HEK293T (cell line): Measurements from ENCODE around the gene ACTR10.
A peak's percentile ranks its signal among the peaks of the same experiment; 100 is the strongest.
"Not testable (repeated sequence)": the region's sequence is repeated elsewhere in the genome, so short reads cannot be mapped to it uniquely, and the experiment has no call there.

ENCODE experiments used
- CTCF ChIA-PET: fragments of 350-600 bp; formaldehyde crosslinking; extraction: SDS; loops from one replicate; lab custom pipeline; 2021; ENCODE audit warnings: antibody characterized with exemption, inconsistent platforms; lab: Yijun Ruan, JAX
- POLR2A ChIA-PET: fragments of 350-600 bp; formaldehyde crosslinking; extraction: SDS; loops from one replicate; lab custom pipeline; 2020; ENCODE audit warnings: antibody characterized with exemption, inconsistent platforms; lab: Yijun Ruan, JAX
- DNase-seq: peaks from one replicate; pipeline ENCODE4 v3.0.0; 2012; ENCODE audit warnings: mixed read lengths; ENCODE audit errors: extremely low spot score
- ARNT ChIP-seq: fragments of 450-650 bp; IDR thresholded peaks from 2 replicates; pipeline ENCODE4 v1.6.1; 2017; ENCODE audit warnings: mild to moderate bottlenecking
- BHLHE40 ChIP-seq: fragments of 450-650 bp; IDR thresholded peaks from 2 replicates; pipeline ENCODE4 v1.6.1; 2016; ENCODE audit warnings: mild to moderate bottlenecking, moderate library complexity, borderline replicate concordance
- CTBP1 ChIP-seq: fragments of 450-650 bp; IDR thresholded peaks from 2 replicates; pipeline ENCODE4 v1.6.1; 2016; ENCODE audit warnings: borderline replicate concordance
- ELF4 ChIP-seq: fragments of 450-650 bp; IDR thresholded peaks from 2 replicates; pipeline ENCODE4 v1.6.1; 2017; ENCODE audit warnings: antibody characterized with exemption
- FOXA1 ChIP-seq: fragments of 450-650 bp; IDR thresholded peaks from 2 replicates; pipeline ENCODE4 v1.6.1; 2016; ENCODE audit warnings: mild to moderate bottlenecking
- FOXK2 ChIP-seq: fragments of 450-650 bp; IDR thresholded peaks from 2 replicates; pipeline ENCODE4 v1.6.1; 2016; ENCODE audit warnings: mild to moderate bottlenecking
- FOXM1 ChIP-seq: fragments of 450-650 bp; IDR thresholded peaks from 2 replicates; pipeline ENCODE4 v1.6.1; 2017; ENCODE audit warnings: mild to moderate bottlenecking, borderline replicate concordance
- HDGF ChIP-seq: fragments of 450-650 bp; IDR thresholded peaks from 2 replicates; pipeline ENCODE4 v1.6.1; 2017; ENCODE audit warnings: antibody characterized with exemption, borderline replicate concordance
- L3MBTL2 ChIP-seq: fragments of 450-650 bp; conservative IDR thresholded peaks from 2 replicates; pipeline ENCODE4 v1.6.1; 2016; ENCODE audit warnings: mild to moderate bottlenecking
- LEF1 ChIP-seq: fragments of 450-650 bp; IDR thresholded peaks from 2 replicates; pipeline ENCODE4 v1.6.1; 2017; ENCODE audit warnings: mild to moderate bottlenecking, borderline replicate concordance
- NFRKB ChIP-seq: fragments of 450-650 bp; IDR thresholded peaks from 2 replicates; pipeline ENCODE4 v1.6.1; 2016; ENCODE audit warnings: mild to moderate bottlenecking, moderate library complexity
- SP1 ChIP-seq: fragments of 450-650 bp; IDR thresholded peaks from 2 replicates; pipeline ENCODE4 v1.6.1; 2017
- SUZ12 ChIP-seq: fragments of 450-650 bp; IDR thresholded peaks from 2 replicates; pipeline ENCODE4 v1.6.1; 2016; ENCODE audit warnings: mild to moderate bottlenecking
- TARDBP ChIP-seq: fragments of 450-650 bp; IDR thresholded peaks from 2 replicates; pipeline ENCODE4 v1.6.1; 2016
- ZNF384 ChIP-seq: fragments of 450-650 bp; IDR thresholded peaks from 2 replicates; pipeline ENCODE4 v1.6.1; 2016
- TF ChIP-seq, protein P1 (sequence below): fragments of 450-650 bp; IDR thresholded peaks from 2 replicates; pipeline ENCODE4 v1.6.1; 2016

The ACTR10 gene

DNA sequence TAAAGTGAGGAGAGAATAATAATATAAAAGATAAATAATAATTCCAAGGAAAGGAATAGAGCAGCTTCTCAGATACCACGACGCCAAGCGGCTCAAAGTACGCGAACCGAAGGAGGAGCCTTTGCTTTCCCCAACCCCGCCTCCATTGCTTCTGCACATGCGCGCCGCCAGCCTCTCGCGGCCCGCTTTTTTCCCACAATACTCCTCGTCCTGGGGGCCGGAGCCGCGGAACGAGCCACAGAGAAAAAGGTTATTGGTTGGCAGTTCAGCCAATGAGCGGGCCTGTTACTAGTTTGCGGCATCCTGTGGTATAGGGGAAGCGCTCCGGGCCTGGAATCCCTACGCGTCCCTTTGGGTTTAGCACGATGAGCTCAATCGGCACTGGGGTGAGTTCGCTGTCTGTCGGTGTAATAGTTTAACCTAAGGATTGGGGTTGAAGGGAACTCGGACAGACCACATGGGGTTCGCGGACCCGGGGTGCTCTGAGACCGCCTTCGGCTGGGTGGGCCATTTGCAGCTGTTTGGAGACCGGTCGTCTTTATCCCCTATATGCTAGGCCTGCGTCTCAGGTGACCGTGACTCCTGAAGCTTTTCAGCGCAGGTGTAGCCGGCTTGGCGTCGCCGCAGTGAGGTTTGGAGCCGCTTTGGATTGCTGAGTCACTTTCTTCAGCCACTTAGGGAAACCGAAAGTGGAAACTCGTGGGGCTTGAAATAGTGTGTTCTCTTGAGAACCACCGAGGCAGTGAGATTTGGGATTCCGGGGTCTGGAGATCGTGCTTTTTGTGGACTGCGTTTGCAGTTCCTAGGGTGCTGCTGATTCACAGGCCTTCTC, 44.8 kb downstream of the ACTR10 start, which contains the start of gene PSMA3:
PSMA3 (plus strand) TSS at position 288 of the 832 bp plus-strand sequence; CDS start at position 366, 78 bp downstream.
- DNase-seq, result peak; percentile 94
- POLR2A ChIA-PET, result interaction anchor here (0.7 to 2.0 kb wide), 19 partner anchors 8 to 213 kb away, joined by 3 to 32 read pairs (median 3); partner anchors contain the start of genes ACTR10, ARID4A and TOMM20L
- CTCF ChIA-PET, result interaction anchor here (0.6 kb wide), 1 partner anchor 324 kb away, joined by 3 read pairs; no protein-coding TSS in a partner anchor
- TF ChIP-seq SUZ12 (no peak), FOXK2 (no peak), ELF4 (no peak), L3MBTL2 (no peak; the same call in 1 of the 2 replicates), FOXM1 (no peak), HDGF (no peak), TARDBP (no peak), SP1 (no peak), NFRKB (no peak), BHLHE40 (no peak), LEF1 (no peak), CTBP1 (no peak), ARNT (no peak), ZNF384 (no peak)
- TF ChIP-seq, protein P1, sequence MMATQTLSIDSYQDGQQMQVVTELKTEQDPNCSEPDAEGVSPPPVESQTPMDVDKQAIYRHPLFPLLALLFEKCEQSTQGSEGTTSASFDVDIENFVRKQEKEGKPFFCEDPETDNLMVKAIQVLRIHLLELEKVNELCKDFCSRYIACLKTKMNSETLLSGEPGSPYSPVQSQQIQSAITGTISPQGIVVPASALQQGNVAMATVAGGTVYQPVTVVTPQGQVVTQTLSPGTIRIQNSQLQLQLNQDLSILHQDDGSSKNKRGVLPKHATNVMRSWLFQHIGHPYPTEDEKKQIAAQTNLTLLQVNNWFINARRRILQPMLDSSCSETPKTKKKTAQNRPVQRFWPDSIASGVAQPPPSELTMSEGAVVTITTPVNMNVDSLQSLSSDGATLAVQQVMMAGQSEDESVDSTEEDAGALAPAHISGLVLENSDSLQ, result no peak

DNA sequence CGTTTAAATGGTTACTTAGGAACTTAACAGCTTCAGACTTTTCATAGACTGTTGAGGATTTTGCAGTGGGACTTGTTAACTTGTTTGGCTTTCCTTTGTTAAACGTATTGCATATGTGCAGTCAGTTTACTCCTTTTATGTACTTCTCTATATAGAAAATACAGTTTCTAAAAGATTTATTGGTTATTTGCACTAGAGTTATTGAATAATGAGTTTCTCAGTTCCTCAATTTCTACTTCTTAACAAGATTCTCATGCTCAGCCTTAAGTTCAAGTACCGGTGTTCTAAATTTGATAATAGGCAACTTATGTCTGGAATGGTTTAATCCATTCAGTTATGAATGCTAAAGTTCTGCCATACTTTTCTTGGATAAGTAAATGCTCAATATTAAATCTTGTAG, 45.6 kb downstream of the ACTR10 start:
- no peak for DNase-seq
- TF ChIP-seq ARNT (no peak), ZNF384 (no peak), BHLHE40 (no peak), SUZ12 (no peak), CTBP1 (no peak), TARDBP (no peak)
- CTCF ChIA-PET, result no interaction called here
- POLR2A ChIA-PET, result interaction anchor here (0.8 to 2.0 kb wide), 7 partner anchors 7 to 151 kb away, joined by 3 to 32 read pairs (median 5); partner anchors contain the start of genes ACTR10, ARID4A and TOMM20L

DNA sequence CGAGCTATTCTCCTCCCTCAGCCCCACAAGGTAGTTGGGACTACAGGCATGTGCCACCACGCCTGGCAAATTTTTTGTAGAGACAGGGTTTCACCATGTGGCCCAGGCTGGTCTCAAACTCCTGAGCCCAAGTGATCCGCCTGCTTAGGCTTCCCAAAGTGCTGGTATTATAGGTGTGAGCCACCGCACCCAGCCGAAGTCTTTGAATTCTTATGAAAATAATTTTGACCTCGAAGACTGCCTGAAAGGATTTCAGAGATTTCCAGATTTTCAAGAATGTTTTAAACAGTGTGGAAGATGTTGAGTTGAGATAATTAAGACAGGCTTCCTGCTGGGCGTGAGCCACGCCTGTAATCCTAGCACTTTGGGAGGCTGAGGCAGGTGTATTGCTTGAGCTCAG, 49.7 kb downstream of the ACTR10 start:
- ChIA-PET CTCF (no interaction called here), POLR2A (no interaction called here)
- DNase-seq, result no peak
- TF ChIP-seq BHLHE40 (no peak), FOXK2 (no peak), SP1 (no peak), ZNF384 (no peak), SUZ12 (no peak), FOXM1 (no peak), ELF4 (no peak), FOXA1 (no peak), LEF1 (no peak), HDGF (no peak), TARDBP (no peak), NFRKB (no peak), ARNT (no peak), CTBP1 (no peak), L3MBTL2 (no peak)
- TF ChIP-seq, protein P1, result no peak

DNA sequence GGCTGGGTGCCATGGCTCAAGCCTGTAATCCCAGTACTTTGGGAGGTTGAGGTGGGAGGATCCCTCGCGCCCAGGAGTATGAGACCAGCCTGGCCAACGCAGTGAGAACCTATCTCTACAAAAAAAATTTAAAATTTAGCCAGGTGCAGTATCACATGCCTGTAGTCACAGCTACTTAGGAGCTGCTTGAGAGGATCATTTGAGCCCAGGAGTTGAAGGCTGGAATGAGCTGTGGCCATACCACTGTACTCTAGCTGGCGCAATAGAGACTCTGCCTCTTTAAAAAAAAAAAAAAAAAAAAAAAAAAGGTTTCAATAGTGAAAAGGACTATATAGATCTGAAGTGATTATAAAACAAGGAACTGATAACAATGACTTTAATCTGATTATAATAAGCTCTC, 58.2 kb downstream of the ACTR10 start:
- DNase-seq, result no peak
- TF ChIP-seq ZNF384, result peak; percentile 74
- no peak for TF ChIP-seq BHLHE40
- POLR2A ChIA-PET, result interaction anchor here (1.4 kb wide), 1 partner anchor 14 kb away, joined by 4 read pairs; the partner anchor contains the start of gene PSMA3
- CTCF ChIA-PET, result no interaction called here

DNA sequence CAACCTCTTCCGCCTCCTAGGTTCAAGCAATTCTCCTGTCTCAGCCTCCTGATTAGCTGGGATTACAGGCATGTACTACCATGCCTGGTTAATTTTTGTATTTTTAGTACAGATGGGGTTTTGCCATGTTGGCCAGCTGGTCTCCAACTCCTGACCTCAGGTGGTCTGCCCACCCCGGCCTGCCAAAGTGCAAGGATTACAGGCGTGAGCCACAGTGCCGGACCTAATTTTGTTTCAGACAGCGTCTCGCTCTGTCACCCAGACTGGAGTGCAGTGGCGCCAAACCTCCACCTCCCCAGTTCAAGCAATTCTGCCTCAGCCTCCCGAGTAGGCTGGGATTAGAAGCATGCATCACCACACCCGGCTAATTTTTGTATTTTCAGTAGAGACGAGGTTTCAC, 62.1 kb downstream of the ACTR10 start:
- CTCF ChIA-PET, POLR2A ChIA-PET, DNase-seq: not testable (repeated sequence)

DNA sequence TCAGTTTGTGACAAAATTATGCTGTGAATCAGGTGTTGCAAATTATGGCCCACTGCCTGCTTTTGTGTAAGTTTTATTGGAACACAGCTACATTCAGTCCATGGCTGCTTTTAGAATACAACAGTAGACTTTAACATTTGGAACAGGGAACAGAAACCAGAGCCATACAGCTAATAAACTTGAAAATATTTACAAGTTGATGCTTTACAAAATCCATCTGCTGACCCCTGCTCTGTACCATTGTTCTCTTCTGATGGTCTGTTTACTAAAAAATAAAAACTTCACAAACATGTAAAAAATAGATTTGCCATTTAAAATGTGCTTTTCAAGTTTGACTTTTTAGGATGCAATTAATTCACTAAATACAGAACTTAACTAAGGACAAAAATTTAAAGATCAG, 65.5 kb downstream of the ACTR10 start:
- CTCF ChIA-PET, result no interaction called here
- no peak for DNase-seq
- TF ChIP-seq FOXM1 (no peak), HDGF (no peak), SUZ12 (no peak), FOXA1 (no peak), TARDBP (no peak), NFRKB (no peak), LEF1 (no peak), CTBP1 (no peak), ZNF384 (no peak), ELF4 (no peak)
- TF ChIP-seq, protein P1, result no peak
- POLR2A ChIA-PET, result no interaction called here
